Upper lobe of left lung (tissue), 6 donors: ENCODE measurements around the gene UBTFL1. TPM values are rescaled to one million over a fixed set of nuclear protein-coding genes. Genes with fewer than 3 reads are reported as not detected.
"Not testable (repeated sequence)": the region's sequence is repeated elsewhere in the genome, so short reads cannot be mapped to it uniquely, and the experiment has no call there.

Experiments used
- ATAC-seq, 2 donors: fragments of 200-7000 bp; cut with Tn5 transposase; one replicate each; pipeline ENCODE4 v1.9.1; 2022; ENCODE audit warnings: mild to moderate bottlenecking in 2 of 2, moderate library complexity in 2 of 2; ENCODE audit not compliant: low FRiP score in 2 of 2
- DNase-seq, 2 donors: peaks; one replicate each; pipeline ENCODE4 v3.0.0-alpha.2; 2019 to 2020
- H3K27ac ChIP-seq, 4 donors: fragments of 200-600 bp; sonication (generic); one replicate each; pipeline ENCODE4 v1.5.1; 2016 to 2019
- H3K27me3 ChIP-seq, 4 donors: fragments of 200-600 bp; sonication (generic); one replicate each; pipeline ENCODE4 v1.5.1; 2017 to 2019
- H3K36me3 ChIP-seq, 4 donors: fragments of 200-600 bp; sonication (generic); one replicate each; pipeline ENCODE4 v1.5.1; 2016 to 2019
- H3K4me1 ChIP-seq, 4 donors: fragments of 200-600 bp; sonication (generic); one replicate each; pipeline ENCODE4 v1.5.1; 2018 to 2019
- H3K4me3 ChIP-seq, 4 donors: fragments of 200-600 bp; sonication (generic); one replicate each; pipeline ENCODE4 v1.5.1; 2017 to 2019; ENCODE audit warnings: mild to moderate bottlenecking in 2 of 4, moderate library complexity in 1 of 4
- H3K9me3 ChIP-seq, 4 donors: fragments of 200-600 bp; sonication (generic); one replicate each; pipeline ENCODE4 v1.5.1; 2018 to 2019
- EP300 ChIP-seq, 4 donors: sonication (generic); formaldehyde crosslinking; IDR thresholded peaks; one replicate each; pipeline ENCODE4 v1.5.1; 2017; ENCODE audit warnings: antibody characterized with exemption in 4 of 4, control low read depth in 2 of 4
- POLR2A ChIP-seq, 4 donors: fragments of 450-650 bp; IDR thresholded peaks; one replicate each; pipeline ENCODE4 v1.5.1; 2016 to 2017; ENCODE audit warnings: antibody characterized with exemption in 4 of 4, mild to moderate bottlenecking in 2 of 4
- POLR2AphosphoS5 ChIP-seq, 2 donors: sonication (generic); formaldehyde crosslinking; IDR thresholded peaks; one replicate each; pipeline ENCODE4 v1.5.1; 2017; ENCODE audit warnings: antibody characterized with exemption in 2 of 2
- WGBS, 2 donors: methylation state at CpG; one replicate each; pipeline ENCODE4 v1.1.5; 2017 to 2018; 5-methylcytosine and 5-hydroxymethylcytosine counted together
- total RNA-seq, 6 donors: library from RNA; depleted of rRNA in 4 of 6; stranded (reverse); fragments of >200 nt in 4 of 6; gene quantifications; one replicate each; pipeline versions ENCODE4 v1.1.0 to v1.2.1, GENCODE V29; 2016 to 2021
- TF ChIP-seq, protein P1 (sequence below), 6 experiments: fragments of 450-650 bp in 4 of 6; fragments of 200-600 bp in 2 of 6; sonication (generic) in 2 of 6; IDR thresholded peaks; one replicate each; pipeline ENCODE4 v1.5.1; 2016 to 2019; ENCODE audit warnings: antibody characterized with exemption in 6 of 6
- donor health status: DM: no; HTN: no; CAD: no; lungs with moderate emphysema.
- donor health status: DM: no; HTN: yes; CAD: no; lungs with severe emphysema.

UBTFL1 gene, protein sequence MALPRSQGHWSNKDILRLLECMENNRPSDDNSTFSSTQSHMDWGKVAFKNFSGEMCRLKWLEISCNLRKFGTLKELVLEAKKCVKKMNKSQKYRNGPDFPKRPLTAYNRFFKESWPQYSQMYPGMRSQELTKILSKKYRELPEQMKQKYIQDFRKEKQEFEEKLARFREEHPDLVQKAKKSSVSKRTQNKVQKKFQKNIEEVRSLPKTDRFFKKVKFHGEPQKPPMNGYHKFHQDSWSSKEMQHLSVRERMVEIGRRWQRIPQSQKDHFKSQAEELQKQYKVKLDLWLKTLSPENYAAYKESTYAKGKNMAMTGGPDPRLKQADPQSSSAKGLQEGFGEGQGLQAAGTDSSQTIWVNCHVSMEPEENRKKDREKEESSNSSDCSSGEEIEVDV
- not detected for total RNA-seq

DNA sequence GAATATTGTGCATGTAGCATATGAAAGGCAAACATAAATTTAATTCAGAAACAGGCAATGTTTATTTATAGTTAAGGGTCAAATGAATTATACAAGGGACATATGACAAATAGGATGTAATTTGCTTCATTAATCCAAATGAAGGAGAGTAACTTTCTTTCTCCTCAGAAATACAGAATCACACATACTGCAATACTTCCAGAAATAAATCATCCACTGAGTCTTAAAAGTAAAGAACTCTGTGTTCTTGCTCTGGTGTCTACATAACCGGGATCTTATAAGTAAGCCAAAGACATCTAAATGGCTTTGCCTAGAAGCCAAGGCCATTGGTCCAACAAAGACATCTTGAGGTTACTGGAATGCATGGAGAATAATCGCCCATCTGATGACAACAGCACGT lies at the start of gene UBTFL1:
Gene UBTFL1, plus strand, starts transcription at position 301 of the 400 bp plus-strand sequence. Its CDS starts 0 bp downstream, at position 301.
- H3K4me3 ChIP-seq, H3K27me3 ChIP-seq, ATAC-seq, H3K36me3 ChIP-seq, H3K4me1 ChIP-seq, H3K9me3 ChIP-seq, H3K27ac ChIP-seq, DNase-seq: not testable (repeated sequence)
- 64 to 70% methylated on average over 2 to 3 of the region's 3 CpGs for WGBS, 2 donors

DNA sequence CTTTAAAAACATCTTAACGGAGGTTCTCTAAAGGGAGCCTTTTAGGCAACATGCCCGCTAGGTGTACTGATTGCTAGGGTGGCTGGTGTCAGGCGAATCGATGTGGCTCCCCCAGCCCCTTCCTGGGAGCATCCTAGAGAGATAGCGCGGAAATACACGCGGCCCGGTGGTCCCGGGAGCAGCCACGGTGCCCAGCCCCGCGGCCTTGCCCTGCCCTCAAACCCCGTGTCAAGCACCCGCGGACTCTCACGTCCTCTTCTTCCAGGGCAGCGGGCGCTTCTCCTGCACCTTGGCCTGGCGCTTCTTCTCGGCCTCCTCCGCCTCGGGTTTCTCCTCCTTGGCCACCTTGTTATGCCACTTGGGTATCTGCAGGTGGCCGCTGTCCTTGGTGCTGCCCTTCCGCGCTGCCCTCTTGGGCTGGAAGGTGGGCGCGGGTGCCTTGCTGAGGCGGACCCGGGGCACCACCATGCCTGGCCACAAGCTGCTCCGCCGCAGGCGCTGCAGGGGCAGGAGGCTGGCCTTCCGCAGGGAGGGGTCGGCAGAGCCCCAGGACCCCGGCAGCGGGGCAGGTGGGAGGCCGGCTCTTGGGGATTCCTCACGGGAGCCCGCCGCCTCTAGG lies 34.0 kb upstream of the UBTFL1 start:
- H3K36me3 ChIP-seq, H3K27ac ChIP-seq, H3K4me1 ChIP-seq, H3K4me3 ChIP-seq, H3K27me3 ChIP-seq, H3K9me3 ChIP-seq, ATAC-seq: not testable (repeated sequence)
- DNase-seq, result peak in 1 of 2 donors; percentile 37
- WGBS, 2 donors, result no CpG with 5 or more reads among the region's 41 CpGs

DNA sequence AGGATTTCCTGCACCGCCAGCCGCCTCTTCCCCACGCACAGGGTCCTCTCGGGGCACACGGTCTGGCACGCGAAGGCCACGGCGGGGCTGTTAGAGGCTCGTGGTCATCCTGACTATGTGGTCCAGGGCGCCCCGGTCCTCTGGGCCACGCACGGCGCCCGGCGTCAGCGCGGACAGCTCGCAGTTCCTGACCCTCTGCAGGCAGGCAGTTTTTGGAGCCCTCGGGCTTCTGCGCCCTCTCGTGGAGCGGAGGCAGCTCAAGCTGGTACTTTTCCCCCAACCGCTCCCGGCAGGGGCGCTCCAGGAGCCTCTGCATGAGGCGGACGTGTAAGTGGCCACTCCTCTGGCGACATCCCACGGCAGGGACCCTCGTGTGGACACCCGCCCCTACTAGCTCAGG lies 33.4 kb upstream of the UBTFL1 start:
- not testable (repeated sequence) for H3K9me3 ChIP-seq, H3K27ac ChIP-seq, H3K27me3 ChIP-seq, H3K4me1 ChIP-seq, ATAC-seq, H3K36me3 ChIP-seq, H3K4me3 ChIP-seq
- WGBS, 2 donors, result 11% methylated on average over 14 of the region's 33 CpGs; no CpG with 5 or more reads in 1 of the 2 donors
- peak in 1 of 2 donors; percentile 25 for DNase-seq

DNA sequence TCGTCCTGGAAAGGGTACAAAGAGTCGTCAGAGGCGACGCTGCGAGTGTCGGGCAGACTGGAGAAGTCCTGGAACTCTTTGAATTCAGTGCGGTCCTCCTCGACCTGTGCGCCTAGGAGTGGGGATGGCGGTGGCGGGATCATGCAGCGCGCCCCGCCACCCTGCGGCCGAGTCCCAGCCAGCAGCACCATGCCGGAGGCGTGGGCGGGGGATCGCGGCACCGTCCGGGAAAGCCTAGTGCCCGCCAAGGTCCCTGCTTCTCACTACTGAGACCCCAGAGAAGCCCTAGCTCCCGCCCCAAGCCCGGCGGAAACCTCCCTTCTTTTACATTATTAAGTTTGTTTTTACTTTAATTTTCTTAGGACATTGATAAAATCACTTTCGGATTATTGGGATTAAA lies 32.2 kb upstream of the UBTFL1 start:
- H3K4me1 ChIP-seq, H3K4me3 ChIP-seq, H3K27ac ChIP-seq, H3K27me3 ChIP-seq, H3K36me3 ChIP-seq, ATAC-seq, H3K9me3 ChIP-seq, DNase-seq: not testable (repeated sequence)
- 34 to 46% methylated on average over 7 to 17 of the region's 28 CpGs for WGBS, 2 donors

DNA sequence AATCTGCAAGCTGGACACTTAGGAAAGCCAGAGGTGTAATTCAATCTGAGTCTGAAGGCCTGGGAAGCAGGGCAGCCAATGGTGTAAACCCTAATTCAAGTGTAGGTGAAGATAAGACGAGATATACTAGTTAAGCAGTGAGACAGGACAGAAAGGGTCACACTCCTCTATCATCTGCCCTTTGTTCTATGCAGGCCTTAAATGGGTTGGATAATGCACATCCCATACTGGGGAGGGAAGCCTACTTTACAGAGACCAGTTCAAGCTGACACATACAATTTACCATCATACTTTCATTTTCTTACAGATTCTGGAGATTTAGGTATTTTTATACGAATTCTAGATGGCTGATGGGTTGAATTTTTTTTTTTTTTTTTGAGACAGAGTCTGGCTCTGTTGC lies 3.0 kb downstream of the UBTFL1 start:
- not testable (repeated sequence) for DNase-seq, H3K27ac ChIP-seq, H3K4me1 ChIP-seq, H3K27me3 ChIP-seq, H3K4me3 ChIP-seq, ATAC-seq, H3K36me3 ChIP-seq, H3K9me3 ChIP-seq
- 48 to 57% methylated on average over 2 of the region's 2 CpGs for WGBS, 2 donors

DNA sequence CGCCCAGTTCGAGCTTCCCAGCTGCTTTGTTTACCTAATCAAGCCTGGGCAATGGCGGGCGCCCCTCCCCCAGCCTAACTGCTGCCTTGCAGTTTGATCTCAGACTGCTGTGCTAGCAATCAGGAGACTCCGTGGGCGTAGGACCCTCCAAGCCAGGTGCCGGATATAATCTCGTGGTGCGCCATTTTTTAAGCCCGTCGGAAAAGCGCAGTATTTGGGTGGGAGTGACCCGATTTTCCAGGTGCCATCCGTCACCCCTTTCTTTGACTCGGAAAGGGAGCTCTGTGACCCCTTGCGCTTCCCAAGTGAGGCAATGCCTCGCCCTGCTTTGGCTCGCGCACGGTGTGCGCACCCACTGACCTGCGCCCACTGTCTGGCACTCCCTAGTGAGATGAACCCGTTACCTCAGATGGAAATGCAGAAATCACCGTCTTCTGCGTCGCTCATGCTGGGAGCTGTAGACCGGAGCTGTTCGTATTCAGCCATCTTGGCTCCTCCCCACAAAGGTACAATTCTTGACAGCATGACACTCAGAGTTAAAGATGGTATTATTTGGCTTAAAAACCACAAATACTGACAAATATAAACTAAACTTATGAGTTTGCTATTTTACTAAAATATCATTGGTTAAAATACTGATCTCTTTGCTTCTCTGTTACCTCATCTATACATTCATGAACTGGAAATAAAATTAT lies 9.6 kb downstream of the UBTFL1 start:
- H3K4me1 ChIP-seq, ATAC-seq, H3K9me3 ChIP-seq, H3K27ac ChIP-seq, H3K36me3 ChIP-seq, H3K4me3 ChIP-seq, H3K27me3 ChIP-seq: not testable (repeated sequence)
- 97 to 98% methylated on average over 21 to 23 of the region's 28 CpGs for WGBS, 2 donors
- peak in 1 of 2 donors; percentile 17 for DNase-seq

DNA sequence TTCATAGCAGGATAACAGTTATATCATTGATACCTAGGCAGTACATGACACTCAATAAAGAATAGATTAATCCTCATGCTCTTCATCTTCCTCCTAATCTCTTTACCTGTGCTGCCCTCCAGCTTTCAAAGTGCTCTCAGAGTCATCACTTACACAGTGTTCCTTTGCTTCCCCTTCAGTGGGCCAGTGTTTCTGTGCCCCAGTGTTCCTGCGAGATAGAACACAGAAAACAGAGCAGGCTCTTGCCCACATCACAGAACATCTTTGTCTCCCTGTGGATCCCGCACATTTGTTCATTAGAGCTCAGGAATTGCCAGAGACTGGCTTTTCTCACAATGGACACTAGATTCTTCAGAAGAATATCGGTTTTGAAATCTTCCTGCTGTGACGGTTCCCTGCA lies 12.5 kb downstream of the UBTFL1 start:
- WGBS, 2 donors, result 76 to 84% methylated on average over 4 of the region's 4 CpGs
- not testable (repeated sequence) for H3K9me3 ChIP-seq, H3K27ac ChIP-seq, H3K27me3 ChIP-seq, DNase-seq, H3K4me3 ChIP-seq, ATAC-seq, H3K4me1 ChIP-seq, H3K36me3 ChIP-seq

DNA sequence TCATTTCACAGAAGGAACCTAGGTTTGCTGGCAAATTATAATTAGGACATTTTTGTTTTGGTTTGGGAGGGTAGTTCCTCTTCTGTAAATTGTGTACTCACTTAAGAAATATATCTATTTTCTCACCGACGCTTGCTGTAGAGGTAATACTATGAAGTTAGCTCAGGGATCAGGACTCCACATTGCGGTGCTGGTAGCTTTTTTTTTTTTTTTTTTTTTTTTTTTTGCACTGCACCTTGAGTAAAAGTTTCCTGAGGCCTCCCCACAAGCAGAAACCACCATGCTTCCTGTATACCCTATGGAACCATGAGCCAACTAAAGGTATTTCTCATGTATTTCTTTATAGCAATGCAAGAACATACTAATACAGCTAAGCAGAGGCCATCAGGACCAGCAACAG lies 14.7 kb downstream of the UBTFL1 start:
- Histone ChIP-seq H3K4me3 (no peak overlapping the region), H3K4me1 (no peaks in the 10 kb centered on the region), H3K36me3 (no peaks in the 10 kb centered on the region), H3K27ac (no peak overlapping the region), H3K9me3 (no peaks in the 10 kb centered on the region), H3K27me3 (no peaks in the 10 kb centered on the region)
- no peak for ATAC-seq
- TF ChIP-seq POLR2AphosphoS5 (IDR thresholded peaks at IDR 0.05), result no peak
- no peak for TF ChIP-seq EP300 (IDR thresholded peaks at IDR 0.05)
- TF ChIP-seq POLR2A (IDR thresholded peaks at IDR 0.05), result no peak
- TF ChIP-seq, protein P1, sequence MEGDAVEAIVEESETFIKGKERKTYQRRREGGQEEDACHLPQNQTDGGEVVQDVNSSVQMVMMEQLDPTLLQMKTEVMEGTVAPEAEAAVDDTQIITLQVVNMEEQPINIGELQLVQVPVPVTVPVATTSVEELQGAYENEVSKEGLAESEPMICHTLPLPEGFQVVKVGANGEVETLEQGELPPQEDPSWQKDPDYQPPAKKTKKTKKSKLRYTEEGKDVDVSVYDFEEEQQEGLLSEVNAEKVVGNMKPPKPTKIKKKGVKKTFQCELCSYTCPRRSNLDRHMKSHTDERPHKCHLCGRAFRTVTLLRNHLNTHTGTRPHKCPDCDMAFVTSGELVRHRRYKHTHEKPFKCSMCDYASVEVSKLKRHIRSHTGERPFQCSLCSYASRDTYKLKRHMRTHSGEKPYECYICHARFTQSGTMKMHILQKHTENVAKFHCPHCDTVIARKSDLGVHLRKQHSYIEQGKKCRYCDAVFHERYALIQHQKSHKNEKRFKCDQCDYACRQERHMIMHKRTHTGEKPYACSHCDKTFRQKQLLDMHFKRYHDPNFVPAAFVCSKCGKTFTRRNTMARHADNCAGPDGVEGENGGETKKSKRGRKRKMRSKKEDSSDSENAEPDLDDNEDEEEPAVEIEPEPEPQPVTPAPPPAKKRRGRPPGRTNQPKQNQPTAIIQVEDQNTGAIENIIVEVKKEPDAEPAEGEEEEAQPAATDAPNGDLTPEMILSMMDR (IDR thresholded peaks at IDR 0.05), result no peak
- DNase-seq, result no peak
- WGBS, 2 donors, result 49 to 61% methylated on average over 3 of the region's 3 CpGs
